GM12878 (cell line): ENCODE results near the gene CKS1B. TPM values are rescaled to one million over a fixed set of nuclear protein-coding genes. Genes with fewer than 3 reads are reported as not detected.

Experiments used
- ATF7 ChIP-seq: fragments of 450-650 bp; IDR thresholded peaks from 2 replicates; pipeline ENCODE4 v1.6.1; 2016; ENCODE audit warnings: low read depth, mild to moderate bottlenecking
- BHLHE40 ChIP-seq, 2 experiments: fragments of 450-650 bp in 1 of 2; IDR thresholded peaks; 2 replicates each; pipeline ENCODE4 v1.6.1; 2011 to 2017; ENCODE audit warnings: low read depth in 2 of 2, borderline replicate concordance in 1 of 2, improper control_type of control experiment in 1 of 2, low read length in 1 of 2, mild to moderate bottlenecking in 1 of 2
- CEBPB ChIP-seq, 2 experiments: fragments of 150-350 bp in 1 of 2; IDR thresholded peaks; 2 replicates each; pipeline ENCODE4 v1.6.1; 2012 to 2014; ENCODE audit warnings: low read depth in 2 of 2, low read length in 2 of 2, borderline replicate concordance in 1 of 2, inconsistent platforms in 1 of 2
- IKZF1 ChIP-seq: fragments of 450-650 bp; conservative IDR thresholded peaks from 2 replicates; pipeline ENCODE4 v1.6.1; 2017; ENCODE audit warnings: antibody characterized with exemption, mild to moderate bottlenecking
- KDM1A ChIP-seq: fragments of 200-600 bp; sonication (generic); IDR thresholded peaks from 2 replicates; pipeline ENCODE4 v1.6.1; 2016; ENCODE audit warnings: borderline replicate concordance
- LARP7 ChIP-seq: fragments of 450-650 bp; IDR thresholded peaks from 2 replicates; pipeline ENCODE4 v1.6.1; 2017; ENCODE audit warnings: mild to moderate bottlenecking
- NFIC ChIP-seq: IDR thresholded peaks from 2 replicates; pipeline ENCODE4 v1.6.1; 2012; ENCODE audit warnings: low read depth, mild to moderate bottlenecking, inconsistent platforms, low read length, moderate library complexity
- NKRF ChIP-seq: fragments of 450-650 bp; conservative IDR thresholded peaks from 2 replicates; pipeline ENCODE4 v1.6.1; 2017; ENCODE audit warnings: mild to moderate bottlenecking, moderate library complexity
- NR2C1 ChIP-seq: fragments of 450-650 bp; IDR thresholded peaks from 2 replicates; pipeline ENCODE4 v1.6.1; 2017; ENCODE audit warnings: antibody characterized with exemption, mild to moderate bottlenecking, moderate library complexity
- POLR2AphosphoS5 ChIP-seq: IDR thresholded peaks from 2 replicates; pipeline ENCODE4 v1.6.1; 2011; ENCODE audit warnings: mild to moderate bottlenecking, low read length, inconsistent platforms
- PRDM15 ChIP-seq: fragments of 450-650 bp; formaldehyde crosslinking; IDR thresholded peaks from 2 replicates; pipeline ENCODE4 v1.4.0; 2020; ENCODE audit warnings: mild to moderate bottlenecking, moderate library complexity
- RELB ChIP-seq: fragments of 450-650 bp; IDR thresholded peaks from 2 replicates; pipeline ENCODE4 v1.6.1; 2017; ENCODE audit warnings: low read depth, mild to moderate bottlenecking, moderate library complexity
- SMAD5 ChIP-seq: IDR thresholded peaks from 2 replicates; pipeline ENCODE4 v1.6.1; 2016; ENCODE audit warnings: antibody characterized with exemption, low read depth
- SREBF2 ChIP-seq: IDR thresholded peaks from 2 replicates; pipeline ENCODE4 v1.6.1; 2012; ENCODE audit warnings: mild to moderate bottlenecking, low read length
- YY1 ChIP-seq: IDR thresholded peaks from 2 replicates; pipeline ENCODE4 v1.6.1; 2011; ENCODE audit warnings: low read depth, mild to moderate bottlenecking, low read length
- ZBTB40 ChIP-seq: fragments of 450-650 bp; IDR thresholded peaks from 2 replicates; pipeline ENCODE4 v1.6.1; 2016; ENCODE audit warnings: mild to moderate bottlenecking, moderate library complexity, borderline replicate concordance
- ZZZ3 ChIP-seq: IDR thresholded peaks from 2 replicates; pipeline ENCODE4 v1.6.1; 2011; ENCODE audit warnings: low read depth; ENCODE audit not compliant: control insufficient read depth, insufficient read length
- polyA plus RNA-seq, 11 experiments: library from polyadenylated mRNA; depleted of rRNA in 4 of 11; unstranded in 6 of 11; stranded (reverse) in 5 of 11; fragments of >200 nt; fragmentation: Nextera tagmentation in 4 of 11; fragmentation: Illumina TruSeq in 1 of 11; extraction: Ambion mirVana in 4 of 11; extraction: Trizol in 1 of 11; gene quantifications; 1 replicate in 1 of 11; 2 replicates in 10 of 11; pipeline versions ENCODE4 v1.2.1 to v1.2.3, GENCODE V29; 2011 to 2016; ENCODE audit warnings: inconsistent platforms in 2 of 11, missing spikeins in 2 of 11, low read depth in 1 of 11
- total RNA-seq, 4 experiments: library from RNA; depleted of rRNA in 3 of 4; stranded (reverse); fragments of >200 nt in 3 of 4; fragmentation: Illumina TruSeq in 1 of 4; extraction: Trizol in 1 of 4; gene quantifications; 2 replicates each; pipeline versions ENCODE4 v1.2.1 to v1.2.3, GENCODE V29; 2013 to 2021

CKS1B gene
- total and polyA plus RNA-seq, 10 of the 15 experiments (the other 5 are each of a cell fraction or from before 2014, with no cell fraction given), result 125 to 608 (median 364) TPM

- TF ChIP-seq PRDM15 (CRISPR knock-in tag) (no peak), LARP7 (no peak), ATF7 (peak; percentile 100), BHLHE40 (IDR thresholded peaks at IDR 0.05; ENCODE audit: borderline replicate concordance in 1 of 2, low read depth in 2 of 2, low read length in 1 of 2) (peak; percentile 96 to 97), NKRF (peak; percentile 67; the same call in 1 of the 2 replicates), RELB (peak; percentile 97), CEBPB (IDR thresholded peaks at IDR 0.05; ENCODE audit: borderline replicate concordance in 1 of 2, low read depth in 2 of 2, low read length in 2 of 2) (no peak), SREBF2 (no peak; the same call in 1 of the 2 replicates), POLR2AphosphoS5 (peak; percentile 71; the same call in 1 of the 2 replicates), SMAD5 (peak; percentile 43; the same call in 1 of the 2 replicates), NR2C1 (no peak), IKZF1 (peak; percentile 81), ZZZ3 (no peak), NFIC (no peak), ZBTB40 (peak; percentile 19; the same call in 1 of the 2 replicates), KDM1A (no peak), YY1 (no peak)
Observed at GRCh38 chr1:154937085-154937987, 37.1 kb upstream of the CKS1B start (continued).
